Skeletal muscle tissue (tissue), 4 donors: ENCODE data around the gene ANAPC13. TPM values are rescaled to one million over a fixed set of nuclear protein-coding genes. Genes with fewer than 3 reads are reported as not detected.

Source experiments
- H3K27ac ChIP-seq: one replicate; pipeline ENCODE4 v1.7.0; 2013; ENCODE audit warnings: mild to moderate bottlenecking, low read depth, low read length, inconsistent platforms
- H3K27me3 ChIP-seq, 3 donors: one replicate each; pipeline ENCODE4 v1.7.0; 2013; ENCODE audit warnings: low read length in 3 of 3; ENCODE audit not compliant: control insufficient read depth in 3 of 3, insufficient read depth in 3 of 3
- H3K36me3 ChIP-seq, 3 donors: one replicate each; pipeline ENCODE4 v1.7.0; 2013; ENCODE audit warnings: low read length in 3 of 3; ENCODE audit not compliant: control insufficient read depth in 3 of 3, insufficient read depth in 3 of 3
- H3K4me1 ChIP-seq, 3 donors: one replicate each; pipeline ENCODE4 v1.7.0; 2013; ENCODE audit warnings: low read length in 3 of 3, mild to moderate bottlenecking in 3 of 3; ENCODE audit not compliant: control insufficient read depth in 3 of 3, insufficient read depth in 3 of 3
- H3K4me3 ChIP-seq, 3 donors: one replicate each; pipeline ENCODE4 v1.7.0; 2013; ENCODE audit warnings: low read length in 3 of 3
- H3K9ac ChIP-seq, 3 donors: one replicate each; pipeline ENCODE4 v1.7.0; 2013; ENCODE audit warnings: low read length in 3 of 3, mild to moderate bottlenecking in 3 of 3, moderate library complexity in 2 of 3, low read depth in 1 of 3
- H3K9me3 ChIP-seq, 3 donors: one replicate each; pipeline ENCODE4 v1.7.0; 2013; ENCODE audit warnings: low read length in 3 of 3; ENCODE audit not compliant: control insufficient read depth in 3 of 3
- total RNA-seq: library from RNA; depleted of rRNA; stranded (reverse); fragments of >200 nt; gene quantifications from one replicate; pipeline ENCODE4 v1.2.3, GENCODE V29; 2014
- donor health status: Osteomylitis.

The ANAPC13 gene
- total RNA-seq, 1 donor from 2014 or later: 38.6 TPM

DNA sequence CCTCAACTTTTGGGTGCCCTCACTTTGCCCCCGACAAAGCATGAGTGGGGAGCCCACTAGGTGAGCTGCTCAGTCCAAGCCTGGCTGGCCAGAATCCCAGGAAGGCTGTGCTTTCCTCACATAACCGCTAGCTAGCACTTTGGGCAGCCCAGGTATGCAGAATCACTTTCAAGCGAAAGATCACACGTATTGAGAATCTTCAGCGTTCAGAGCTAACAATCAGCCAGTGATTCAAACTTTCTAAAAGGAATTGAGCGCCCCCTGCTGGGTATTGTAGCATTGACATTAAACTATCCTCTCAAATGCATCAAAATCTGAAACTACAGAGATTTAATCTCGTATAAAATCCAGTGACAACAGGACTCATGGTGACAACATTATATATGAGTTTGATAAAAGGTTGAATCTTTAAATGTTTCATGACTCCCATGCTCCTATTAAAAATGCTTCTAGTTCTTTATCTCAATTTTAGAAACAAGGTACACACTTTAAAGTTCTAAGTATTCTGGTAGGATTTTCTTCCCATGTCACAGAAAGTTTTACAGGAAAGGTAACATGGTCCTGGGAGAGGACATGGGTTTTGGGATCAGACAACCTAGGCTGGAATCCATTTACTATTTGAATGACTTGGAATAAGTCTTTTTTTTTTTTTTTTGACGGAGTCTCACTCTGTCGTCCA, 11.8 kb downstream of the ANAPC13 start:
- Histone ChIP-seq H3K27ac (no peak overlapping the region), H3K4me3 (no peak overlapping the region), H3K9ac (no peak overlapping the region)

DNA sequence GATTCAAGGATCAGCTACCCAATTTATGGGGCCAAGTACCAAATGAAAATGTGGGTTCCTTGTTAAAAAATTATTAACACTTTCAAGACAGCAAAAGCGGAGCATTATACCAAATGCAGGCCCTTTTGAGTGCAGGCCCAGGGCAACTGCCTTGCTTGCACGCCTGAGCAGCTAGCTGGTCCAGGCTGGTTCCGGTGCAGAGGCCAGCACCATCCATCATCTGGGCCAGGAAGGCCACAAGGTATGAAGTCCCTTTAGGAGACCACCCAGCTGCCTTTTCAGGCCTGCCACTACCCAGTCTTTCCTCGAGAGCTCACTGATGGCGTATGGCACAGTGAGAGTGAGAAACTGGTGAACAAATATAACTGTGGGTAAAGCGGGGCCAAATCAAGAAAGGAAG, 13.0 kb downstream of the ANAPC13 start:
- Histone ChIP-seq H3K9ac (no peak overlapping the region), H3K4me3 (no peak overlapping the region), H3K9me3 (no peaks in the 10 kb centered on the region), H3K36me3 (peaks cover under 1 to 4% (median under 1%) of the 10 kb centered on the region in 3 donors), H3K4me1 (peaks cover 17 to 27% (median 23%) of the 10 kb centered on the region in 3 donors), H3K27me3 (no peaks in the 10 kb centered on the region), H3K27ac (no peak overlapping the region)

More for the DNA sequence above, 11.8 kb downstream of the ANAPC13 start:
- Histone ChIP-seq H3K4me1 (peaks cover 17 to 29% (median 23%) of the 10 kb centered on the region in 3 donors), H3K9me3 (no peaks in the 10 kb centered on the region), H3K36me3 (peaks cover 7 to 16% (median 12%) of the 10 kb centered on the region in 3 donors), H3K27me3 (no peaks in the 10 kb centered on the region)

DNA sequence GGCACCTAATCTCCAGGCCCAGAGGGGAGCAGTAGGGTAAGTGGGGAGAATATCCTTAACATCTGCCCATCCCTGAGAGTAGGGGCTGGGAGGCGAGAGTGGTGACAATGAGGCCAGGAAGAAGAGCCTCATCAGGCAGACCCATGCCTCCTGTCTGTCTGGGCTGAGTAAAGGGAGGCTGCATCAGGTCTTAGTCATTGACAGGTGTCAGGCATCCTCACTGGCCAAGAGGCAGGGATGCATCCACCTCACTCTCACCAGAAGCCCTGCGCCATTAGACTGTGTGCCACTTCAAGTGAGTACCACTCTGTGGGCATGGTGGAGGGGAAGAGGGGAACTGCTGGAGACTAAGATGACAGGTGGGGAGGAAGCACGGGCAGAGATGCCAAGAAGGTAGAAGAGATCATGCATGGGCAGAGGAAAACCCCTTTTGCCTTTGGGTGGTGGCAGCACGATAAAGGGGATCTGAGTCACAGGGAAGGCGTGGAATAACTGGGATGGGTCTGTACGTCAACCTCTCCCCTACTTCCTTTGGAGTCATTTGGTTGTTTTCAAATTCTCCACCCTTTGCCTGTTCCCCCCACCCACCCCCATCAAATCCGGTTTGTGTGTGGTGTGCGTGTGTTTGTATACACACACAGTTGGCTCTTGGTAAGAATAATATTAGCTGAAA, 14.1 kb downstream of the ANAPC13 start:
- no peak overlapping the region for H3K9ac ChIP-seq
- peaks cover 12 to 17% (median 17%) of the 10 kb centered on the region in 3 donors for H3K4me1 ChIP-seq
- H3K27ac ChIP-seq: no peak overlapping the region
- H3K36me3 ChIP-seq: no peaks in the 10 kb centered on the region
- H3K9me3 ChIP-seq: no peaks in the 10 kb centered on the region
- no peaks in the 10 kb centered on the region for H3K27me3 ChIP-seq
- no peak overlapping the region for H3K4me3 ChIP-seq

DNA sequence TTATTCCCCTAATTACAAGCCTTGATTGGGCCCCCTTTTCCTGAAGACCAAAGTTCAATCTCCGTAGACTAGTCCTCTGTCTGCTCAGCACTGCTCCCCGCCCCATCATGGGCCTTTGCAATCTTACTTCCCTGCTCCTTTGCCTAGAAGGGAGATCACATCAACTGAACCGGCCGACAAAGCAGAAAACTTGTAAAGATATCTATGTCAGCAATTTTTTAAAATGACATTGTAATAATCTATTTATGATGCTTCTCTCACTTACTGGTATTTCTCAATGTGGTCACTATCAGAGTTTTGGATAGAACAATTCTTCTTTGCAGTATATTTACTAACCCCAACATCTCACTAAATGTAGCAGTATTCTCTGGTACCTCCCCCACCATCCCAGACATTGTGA, 17.3 kb downstream of the ANAPC13 start:
- H3K4me1 ChIP-seq: peaks cover 13 to 15% (median 14%) of the 10 kb centered on the region in 3 donors
- no peak overlapping the region for H3K9ac ChIP-seq
- H3K9me3 ChIP-seq: no peaks in the 10 kb centered on the region
- H3K36me3 ChIP-seq: no peaks in the 10 kb centered on the region
- no peak overlapping the region for H3K27ac ChIP-seq
- H3K27me3 ChIP-seq: peaks cover 0 to 3% (median 0%) of the 10 kb centered on the region in 3 donors
- H3K4me3 ChIP-seq: no peak overlapping the region

DNA sequence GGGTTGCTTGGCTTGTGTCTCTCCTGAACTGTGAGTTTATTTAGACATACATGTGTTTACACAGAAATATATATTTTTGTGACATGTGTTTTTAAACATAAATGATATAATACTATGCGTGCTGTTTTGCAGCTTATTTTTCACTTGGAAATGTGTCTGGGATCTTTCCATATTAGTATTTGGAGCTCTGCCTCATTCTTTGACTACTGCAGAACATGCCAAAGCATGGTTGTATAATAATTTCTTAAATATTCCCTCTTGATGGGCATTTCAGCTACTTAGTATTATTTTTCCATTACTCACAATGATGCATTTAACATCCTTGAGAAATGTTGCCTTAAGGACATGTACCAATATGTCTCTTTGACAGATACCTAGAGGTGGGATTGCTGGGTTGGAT, 19.5 kb downstream of the ANAPC13 start:
- peaks cover 14 to 22% (median 18%) of the 10 kb centered on the region in 3 donors for H3K4me1 ChIP-seq
- no peaks in the 10 kb centered on the region for H3K36me3 ChIP-seq
- H3K27me3 ChIP-seq: peaks cover 0 to 3% (median 0%) of the 10 kb centered on the region in 3 donors
- no peak overlapping the region for H3K9ac ChIP-seq
- H3K4me3 ChIP-seq: no peak overlapping the region
- no peak overlapping the region for H3K27ac ChIP-seq
- no peaks in the 10 kb centered on the region for H3K9me3 ChIP-seq

DNA sequence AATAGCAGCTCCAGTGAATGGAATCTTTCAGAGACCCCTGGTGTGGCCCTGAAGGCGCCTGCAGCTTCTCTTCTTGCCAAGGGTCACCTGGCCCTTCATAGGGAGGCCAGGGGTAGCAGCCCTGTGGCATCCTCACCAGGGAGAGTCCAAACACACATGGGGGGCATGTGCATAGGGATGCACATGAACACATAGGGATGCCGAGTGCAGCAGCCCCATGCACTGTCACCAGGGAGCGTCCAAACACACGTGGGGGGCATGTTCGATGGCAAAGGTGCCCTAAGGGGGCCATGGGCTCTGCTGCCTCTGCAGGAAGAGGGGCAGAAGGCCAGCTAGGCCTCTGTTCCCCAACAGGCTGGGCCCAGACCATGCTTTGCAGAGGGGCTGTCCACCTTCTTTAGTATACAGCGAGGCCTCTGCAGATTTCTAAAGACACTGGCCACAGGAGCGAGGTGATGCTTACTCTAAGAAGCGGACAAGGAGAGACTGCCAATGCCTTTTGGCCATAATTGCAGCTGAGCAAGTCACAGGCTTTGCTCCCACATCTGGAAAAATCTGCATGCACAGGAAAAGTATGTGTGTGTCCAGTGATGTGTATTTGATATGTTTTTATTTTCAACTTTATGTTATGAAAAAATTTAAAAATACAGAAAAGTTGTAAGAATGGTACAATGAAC, 21.0 kb downstream of the ANAPC13 start:
- peak overlapping the region; percentile 70 for H3K27ac ChIP-seq
- peak overlapping the region in 1 of 3 donors; percentile 20 for H3K9ac ChIP-seq
- H3K27me3 ChIP-seq: peaks cover 0 to 3% (median 0%) of the 10 kb centered on the region in 3 donors
- H3K4me1 ChIP-seq: peaks cover 14 to 22% (median 18%) of the 10 kb centered on the region in 3 donors
- no peaks in the 10 kb centered on the region for H3K9me3 ChIP-seq
- no peaks in the 10 kb centered on the region for H3K36me3 ChIP-seq
- no peak overlapping the region for H3K4me3 ChIP-seq

DNA sequence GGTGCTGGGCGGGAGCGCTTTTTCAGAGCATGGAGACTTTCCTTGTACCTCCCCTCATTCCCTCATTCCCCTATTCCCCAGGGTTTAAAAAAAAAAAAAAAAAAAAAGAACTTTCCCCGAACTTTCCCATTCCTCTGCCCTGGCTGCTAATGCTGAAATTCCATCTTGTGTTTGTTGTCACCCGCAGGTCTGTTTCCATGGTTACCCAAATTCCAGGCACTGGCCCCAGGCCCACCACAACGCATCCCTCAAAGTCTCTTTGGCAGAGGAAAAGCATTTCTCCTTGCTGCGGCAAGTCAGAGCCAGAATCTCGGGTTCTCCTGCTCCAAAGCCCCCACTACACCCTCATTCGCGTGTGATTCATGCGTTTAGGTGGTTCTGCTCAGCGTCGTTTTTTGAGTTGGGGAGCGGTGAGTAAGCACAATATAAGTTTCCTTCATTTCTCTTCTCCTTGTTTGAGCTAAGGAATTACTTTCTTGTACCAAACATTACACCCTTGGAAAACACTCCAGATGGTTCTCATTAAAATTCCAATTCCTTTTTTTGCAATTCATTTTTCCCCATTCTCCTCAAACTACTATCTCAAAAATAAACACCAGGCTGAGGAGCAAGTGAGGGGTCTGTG, 21.6 kb downstream of the ANAPC13 start:
- Histone ChIP-seq H3K4me1 (peaks cover 14 to 22% (median 18%) of the 10 kb centered on the region in 3 donors), H3K9ac (peak overlapping the region in 1 of 3 donors; percentile 20), H3K27ac (peak overlapping the region; percentile 70), H3K36me3 (no peaks in the 10 kb centered on the region), H3K4me3 (no peak overlapping the region), H3K27me3 (peaks cover 0 to 3% (median 0%) of the 10 kb centered on the region in 3 donors), H3K9me3 (no peaks in the 10 kb centered on the region)

DNA sequence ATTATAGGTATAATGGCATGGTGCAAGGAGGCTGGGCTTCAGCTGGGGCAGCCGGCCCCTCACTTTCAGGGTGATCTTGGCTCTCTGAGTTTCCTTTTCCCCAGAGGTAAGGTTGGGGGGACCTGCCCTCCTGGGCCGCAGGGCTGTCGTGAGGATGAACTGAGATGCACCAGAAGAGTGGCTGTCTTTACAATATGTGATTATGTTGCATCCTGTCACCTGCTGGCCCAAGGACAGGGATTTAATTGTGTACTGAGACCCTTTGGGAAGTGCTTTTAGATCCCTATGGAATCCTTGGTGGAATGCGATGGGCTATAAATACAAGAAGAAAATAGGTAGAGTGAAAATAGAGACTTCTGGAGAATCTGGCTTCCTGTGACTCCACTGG, 22.1 kb downstream of the ANAPC13 start:
- Histone ChIP-seq H3K9ac (peak overlapping the region in 1 of 3 donors; percentile 11), H3K36me3 (no peaks in the 10 kb centered on the region), H3K27me3 (peaks cover 0 to 3% (median 0%) of the 10 kb centered on the region in 3 donors), H3K4me1 (peaks cover 14 to 22% (median 18%) of the 10 kb centered on the region in 3 donors), H3K9me3 (no peaks in the 10 kb centered on the region), H3K4me3 (no peak overlapping the region), H3K27ac (peak overlapping the region; percentile 84)

DNA sequence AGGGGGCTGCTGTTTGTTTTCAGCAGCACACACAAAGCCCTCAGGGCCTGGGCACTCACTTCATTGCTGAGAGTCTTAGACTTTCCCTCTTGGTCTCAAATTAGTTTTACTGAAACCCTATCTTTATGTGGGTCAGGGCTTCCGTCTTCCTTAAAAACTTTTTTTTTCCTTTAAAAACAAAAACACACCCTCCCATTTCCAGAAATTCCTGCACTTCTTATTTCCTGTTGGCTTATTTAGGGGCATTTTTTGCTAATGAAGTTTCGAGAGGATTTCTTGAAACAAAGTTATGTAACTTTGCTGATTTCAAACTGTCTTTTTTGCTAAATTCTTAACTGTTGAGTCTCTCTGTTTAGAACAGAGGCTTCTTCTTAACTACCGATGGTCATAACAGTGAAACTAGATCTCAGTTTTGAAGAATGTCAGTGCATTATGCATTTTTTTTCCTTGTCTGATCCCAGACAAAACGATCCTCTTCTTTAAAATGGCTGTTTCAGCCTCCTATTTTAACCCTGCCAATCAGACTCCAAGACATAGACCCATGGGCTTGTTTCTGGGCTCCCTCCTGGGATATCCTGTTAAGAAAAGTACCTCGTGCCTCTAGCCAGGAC, 23.3 kb downstream of the ANAPC13 start:
- Histone ChIP-seq H3K27me3 (peaks cover 0 to 3% (median 0%) of the 10 kb centered on the region in 3 donors), H3K36me3 (no peaks in the 10 kb centered on the region), H3K27ac (peak overlapping the region; percentile 84), H3K9ac (peak overlapping the region in 1 of 3 donors; percentile 45), H3K4me3 (no peak overlapping the region), H3K9me3 (no peaks in the 10 kb centered on the region), H3K4me1 (peaks cover 14 to 22% (median 16%) of the 10 kb centered on the region in 3 donors)
